Pancreas (tissue), 10 donors: Measurements from ENCODE around the gene TAB2. TPM values are rescaled to one million over a fixed set of nuclear protein-coding genes. Genes with fewer than 3 reads are reported as not detected.

ENCODE experiments used
- ATAC-seq, 4 donors: fragments of 200-7000 bp; cut with Tn5 transposase; one replicate each; pipeline versions ENCODE4 v1.8.0 to v1.9.1; 2020; ENCODE audit warnings: mild to moderate bottlenecking in 4 of 4, moderate library complexity in 4 of 4
- DNase-seq, 6 donors: peaks; one replicate each; pipeline ENCODE4 v3.0.0-alpha.2; 2020
- FAIRE-seq: peaks from 2 replicates; lab custom pipeline; 2012; peaks lifted over from hg19 to GRCh38; lab: Jason Lieb, UNC
- H3K27ac ChIP-seq, 4 donors: fragments of 200-600 bp; sonication (generic); 1 replicate in 3 of 4; 2 replicates in 1 of 4; pipeline versions ENCODE4 v1.5.0 to v1.8.0; 2020
- H3K27me3 ChIP-seq, 4 donors: fragments of 200-600 bp; one replicate each; pipeline ENCODE4 v1.8.0; 2021
- H3K36me3 ChIP-seq, 3 donors: fragments of 200-600 bp; sonication (generic) in 1 of 3; one replicate each; pipeline versions ENCODE4 v1.5.0 to v1.8.0; 2020 to 2021
- H3K4me1 ChIP-seq, 3 donors: fragments of 200-600 bp; one replicate each; pipeline ENCODE4 v1.8.0; 2021
- H3K4me3 ChIP-seq, 4 donors: fragments of 200-600 bp; sonication (generic) in 2 of 4; one replicate each; pipeline versions ENCODE4 v1.5.0 to v1.8.0; 2020 to 2021
- H3K9me3 ChIP-seq, 4 donors: fragments of 200-600 bp; one replicate each; pipeline ENCODE4 v1.8.0; 2021
- CTCF ChIP-seq, 4 donors: fragments of 200-600 bp; sonication (generic) in 3 of 4; IDR thresholded peaks; one replicate each; pipeline versions ENCODE4 v1.5.0 to v1.8.0; 2021; ENCODE audit warnings: antibody characterized with exemption in 4 of 4
- WGBS, 2 donors: extraction: QIAGEN DNeasy Blood & Tissue Kit; methylation state at CpG; one replicate each; pipeline ENCODE4 v1.1.7; 2013; 5-methylcytosine and 5-hydroxymethylcytosine counted together
- intact Hi-C, 3 donors: fragments of 100-400 bp; cut with DNase I; formaldehyde crosslinking; loops; one replicate each; pipeline versions ENCODE4 v1.11.1 to v1.14.2; 2022
- polyA plus RNA-seq, 2 donors: library from polyadenylated mRNA; stranded (reverse); fragments of 200-250 nt; gene quantifications; one replicate each; pipeline ENCODE4 v1.2.3, GENCODE V29; 2013
- total RNA-seq, 6 donors: library from RNA; stranded (reverse); fragmentation: NEBNext Ultra II Directional in 4 of 6; extraction: Animal tissue kit (Norgen Biotek cat#: 25700) in 4 of 6; gene quantifications; one replicate each; pipeline versions ENCODE4 v1.2.1 to v1.2.4, GENCODE V29; 2021 to 2023
- donor health status: healthy with polysubstance abuse.
- donor health status: DM: no; HTN: no; CAD: no; lungs with moderate emphysema.
- donor health status: DM: no; HTN: no; CAD: no.
- donor health status: control.
- donor health status: control.
- donor health status: Bipolar disorder and iron deficiency.
- donor health status: DM: yes; HTN: yes; CAD: no.
- donor health status: DM: no; HTN: no; CAD: no.
- donor health status: DM: no; HTN: no; CAD: no.
- donor health status: DM: yes; HTN: yes; CAD: no.

TAB2 gene
- total and polyA plus RNA-seq, 8 donors = 6.6 to 35.1 (median 20.7) TPM

- Histone ChIP-seq H3K36me3 (no peaks in the 10 kb centered on the region), H3K9me3 (no peaks in the 10 kb centered on the region), H3K27me3 (no peaks in the 10 kb centered on the region), H3K4me1 (peaks cover 0 to 3% (median 3%) of the 10 kb centered on the region in 3 donors), H3K4me3 (no peak overlapping the region), H3K27ac (no peak overlapping the region)
- WGBS, 2 donors = 84 to 91% methylated on average over 13 of the region's 13 CpGs
- intact Hi-C loops = loop anchor here in 1 of 3 donors (10.0 kb wide), 1 partner anchor 411 kb away; no protein-coding TSS in a partner anchor
- FAIRE-seq = no peak
- no peak for TF ChIP-seq CTCF (IDR thresholded peaks at IDR 0.05)
- no peak for ATAC-seq
- no peak for DNase-seq
Measured at GRCh38 chr6:149435919-149436586, 118.5 kb downstream of the TAB2 start.

- no peaks in the 10 kb centered on the region for H3K27me3 ChIP-seq
- no peak overlapping the region for H3K4me3 ChIP-seq
- ATAC-seq (no peak), FAIRE-seq (no peak), DNase-seq (no peak)
- intact Hi-C loops = loop anchor here in 1 of 3 donors (10.0 kb wide), 1 partner anchor 412 kb away; no protein-coding TSS in a partner anchor
- H3K9me3 ChIP-seq = no peaks in the 10 kb centered on the region
- peaks cover under 1 to 5% (median 3%) of the 10 kb centered on the region in 3 donors for H3K4me1 ChIP-seq
- no peaks in the 10 kb centered on the region for H3K36me3 ChIP-seq
- no peak for TF ChIP-seq CTCF (IDR thresholded peaks at IDR 0.05)
- 94 to 98% methylated on average over 12 of the region's 12 CpGs for WGBS, 2 donors
- no peak overlapping the region for H3K27ac ChIP-seq
Measured at GRCh38 chr6:149436647-149437046, 119.1 kb downstream of the TAB2 start.

- TF ChIP-seq CTCF (IDR thresholded peaks at IDR 0.05) = no peak
- Histone ChIP-seq H3K27me3 (no peaks in the 10 kb centered on the region), H3K36me3 (no peaks in the 10 kb centered on the region), H3K9me3 (no peaks in the 10 kb centered on the region), H3K4me3 (no peak overlapping the region), H3K27ac (no peak overlapping the region), H3K4me1 (peaks cover 0 to 6% (median 4%) of the 10 kb centered on the region in 3 donors)
- FAIRE-seq (no peak), DNase-seq (no peak), ATAC-seq (no peak)
- 91 to 92% methylated on average over 3 of the region's 3 CpGs for WGBS, 2 donors
- intact Hi-C loops = loop anchor here in 1 of 3 donors (10.0 kb wide), 1 partner anchor 412 kb away; no protein-coding TSS in a partner anchor
Measured at GRCh38 chr6:149437212-149437611, 119.7 kb downstream of the TAB2 start.

- intact Hi-C loops = loop anchor here in 1 of 3 donors (10.0 kb wide), 1 partner anchor 414 kb away; no protein-coding TSS in a partner anchor
- Histone ChIP-seq H3K4me1 (peaks cover 0 to 6% (median 4%) of the 10 kb centered on the region in 3 donors), H3K27ac (no peak overlapping the region), H3K27me3 (no peaks in the 10 kb centered on the region), H3K4me3 (no peak overlapping the region), H3K36me3 (no peaks in the 10 kb centered on the region), H3K9me3 (no peaks in the 10 kb centered on the region)
- no peak for FAIRE-seq
- no peak for DNase-seq
- no peak for TF ChIP-seq CTCF (IDR thresholded peaks at IDR 0.05)
- 70 to 80% methylated on average over 3 of the region's 3 CpGs for WGBS, 2 donors
- no peak for ATAC-seq
Measured at GRCh38 chr6:149438855-149439254, 121.3 kb downstream of the TAB2 start.

- no peak for ATAC-seq
- FAIRE-seq = no peak
- WGBS, 2 donors = 97 to 100% methylated on average over 1 of the region's 1 CpG
- intact Hi-C loops = loop anchor here in 2 of 3 donors (10.0 kb wide), 2 partner anchors 395 to 415 kb away; no protein-coding TSS in a partner anchor
- no peak overlapping the region for H3K4me3 ChIP-seq
- no peaks in the 10 kb centered on the region for H3K9me3 ChIP-seq
- no peak for TF ChIP-seq CTCF (IDR thresholded peaks at IDR 0.05)
- H3K36me3 ChIP-seq = no peaks in the 10 kb centered on the region
- no peak for DNase-seq
- no peaks in the 10 kb centered on the region for H3K27me3 ChIP-seq
- no peak overlapping the region for H3K27ac ChIP-seq
- peaks cover 0 to 6% (median 4%) of the 10 kb centered on the region in 3 donors for H3K4me1 ChIP-seq
Measured at GRCh38 chr6:149439626-149440025, 122.1 kb downstream of the TAB2 start.
